GM12878 (cell line): ENCODE data around the gene MPRIP. TPM values are rescaled to one million over a fixed set of nuclear protein-coding genes. Genes with fewer than 3 reads are reported as not detected.

ENCODE experiments used
- ATAC-seq: fragments of 200-7000 bp; cut with Tn5 transposase; 3 replicates; pipeline ENCODE4 v1.9.1; 2020; ENCODE audit warnings: mild to moderate bottlenecking, moderate library complexity
- BruUV-seq: library from RNA; stranded (reverse); fragments of 400-500 nt; replicated peaks from 2 replicates; lab custom pipeline; 2021; lab: Mats Ljungman, UMichigan
- CTCF ChIA-PET: fragments of 300-600 bp; sonication (Branson Sonifier 250); formaldehyde crosslinking; extraction: SDS; loops from one replicate; lab custom pipeline; 2021; ENCODE audit warnings: inconsistent platforms; lab: Yijun Ruan, JAX
- POLR2A ChIA-PET: fragments of 350-600 bp; formaldehyde crosslinking; extraction: SDS; loops from one replicate; lab custom pipeline; 2021; ENCODE audit warnings: inconsistent platforms; lab: Charles Lee
- RAD21 ChIA-PET: fragments of 300-600 bp; sonication (Branson Sonifier 250); formaldehyde crosslinking; loops from one replicate; lab custom pipeline; 2023; ENCODE audit warnings: antibody characterized with exemption; ENCODE audit not compliant: unreplicated experiment; lab: Charles Lee
- SMC1A ChIA-PET: fragments of 300-600 bp; sonication (Branson Sonifier 250); formaldehyde crosslinking; loops from one replicate; lab custom pipeline; 2023; ENCODE audit not compliant: unreplicated experiment, uncharacterized antibody; lab: Charles Lee
- DNase-seq: peaks from one replicate; pipeline ENCODE4 v3.0.0-alpha.2; 2011; ENCODE audit warnings: low read depth, low spot score
- FAIRE-seq: peaks from 3 replicates; lab custom pipeline; 2011; peaks lifted over from hg19 to GRCh38; lab: Jason Lieb, UNC
- H2AFZ ChIP-seq: 2 replicates; pipeline ENCODE4 v1.6.0; 2011; ENCODE audit warnings: low read depth, low read length, control low read depth; ENCODE audit not compliant: control insufficient read depth
- H3K27ac ChIP-seq: 2 replicates; pipeline ENCODE4 v1.5.1; 2011; ENCODE audit warnings: control low read depth; ENCODE audit not compliant: control insufficient read depth, insufficient read depth
- H3K27me3 ChIP-seq, 2 experiments: replicated peaks in 1 of 2; 2 replicates each; pipeline versions ENCODE4 v1.6.0 to v1.6.1; 2011; ENCODE audit warnings: low read length in 1 of 2; ENCODE audit not compliant: control insufficient read depth in 2 of 2, insufficient read depth in 2 of 2
- H3K36me3 ChIP-seq, 2 experiments: 2 replicates each; pipeline ENCODE4 v1.5.1; 2011; ENCODE audit warnings: low read length in 1 of 2; ENCODE audit not compliant: control insufficient read depth in 2 of 2, insufficient read depth in 2 of 2
- H3K4me1 ChIP-seq: 2 replicates; pipeline ENCODE4 v1.6.1; 2011; ENCODE audit warnings: mild to moderate bottlenecking, low read length, moderate library complexity, mixed read lengths; ENCODE audit not compliant: control insufficient read depth, insufficient read depth
- H3K4me2 ChIP-seq: 2 replicates; pipeline ENCODE4 v1.6.0; 2011; ENCODE audit warnings: control low read depth; ENCODE audit not compliant: control insufficient read depth, insufficient read depth
- H3K4me3 ChIP-seq: fragments of 200-600 bp; sonication (generic); 2 replicates; pipeline ENCODE4 v1.5.1; 2016
- H3K79me2 ChIP-seq: 2 replicates; pipeline ENCODE4 v1.6.0; 2011; ENCODE audit warnings: low read length; ENCODE audit not compliant: control insufficient read depth, insufficient read depth
- H3K9ac ChIP-seq: 2 replicates; pipeline ENCODE4 v1.8.0; 2011; ENCODE audit warnings: low read length, control low read depth, mixed read lengths; ENCODE audit not compliant: control insufficient read depth, insufficient read depth
- H3K9me3 ChIP-seq: replicated peaks from 3 replicates; pipeline ENCODE4 v1.5.1; 2011; ENCODE audit warnings: mild to moderate bottlenecking, low read length; ENCODE audit not compliant: control insufficient read depth, insufficient read depth
- H4K20me1 ChIP-seq: 2 replicates; pipeline ENCODE4 v1.6.0; 2011; ENCODE audit not compliant: control insufficient read depth, insufficient read depth
- ATF7 ChIP-seq: fragments of 450-650 bp; IDR thresholded peaks from 2 replicates; pipeline ENCODE4 v1.6.1; 2016; ENCODE audit warnings: low read depth, mild to moderate bottlenecking
- BCL11A ChIP-seq: IDR thresholded peaks from 2 replicates; pipeline ENCODE4 v1.6.1; 2011; ENCODE audit warnings: low read depth, low read length
- CBX3 ChIP-seq: fragments of 200-600 bp; sonication (generic); IDR thresholded peaks from 2 replicates; pipeline ENCODE4 v1.6.1; 2016; ENCODE audit warnings: low read depth, borderline replicate concordance
- CREB1 ChIP-seq: IDR thresholded peaks from 2 replicates; pipeline ENCODE4 v1.6.1; 2012; ENCODE audit warnings: low read depth, mild to moderate bottlenecking, inconsistent platforms
- CREM ChIP-seq: IDR thresholded peaks from 2 replicates; pipeline ENCODE4 v1.6.1; 2014; ENCODE audit warnings: antibody characterized with exemption, low read depth
- E4F1 ChIP-seq: fragments of 450-650 bp; IDR thresholded peaks from 2 replicates; pipeline ENCODE4 v1.6.1; 2018; ENCODE audit warnings: borderline replicate concordance, mild to moderate bottlenecking; ENCODE audit not compliant: partially characterized antibody
- HDAC6 ChIP-seq: fragments of 200-600 bp; sonication (generic); IDR thresholded peaks from one replicate; pipeline ENCODE4 v1.8.0; 2017; ENCODE audit warnings: antibody characterized with exemption; ENCODE audit not compliant: unreplicated experiment
- RCOR1 ChIP-seq: conservative IDR thresholded peaks from 2 replicates; pipeline ENCODE4 v1.6.1; 2012; ENCODE audit warnings: low read depth, low read length, improper control_type of control experiment
- SP1 ChIP-seq: IDR thresholded peaks from one replicate; pipeline ENCODE4 v1.6.1; 2011; ENCODE audit warnings: low read depth, low read length
- USF2 ChIP-seq: IDR thresholded peaks from 2 replicates; pipeline ENCODE4 v1.6.1; 2011; ENCODE audit warnings: low read depth, low read length, improper control_type of control experiment, borderline replicate concordance
- YBX1 ChIP-seq: fragments of 450-650 bp; IDR thresholded peaks from 2 replicates; pipeline ENCODE4 v1.6.1; 2016; ENCODE audit warnings: antibody characterized with exemption
- ZBED1 ChIP-seq: IDR thresholded peaks from 2 replicates; pipeline ENCODE4 v1.6.1; 2016; ENCODE audit warnings: borderline replicate concordance
- ZBTB40 ChIP-seq: fragments of 450-650 bp; IDR thresholded peaks from 2 replicates; pipeline ENCODE4 v1.6.1; 2016; ENCODE audit warnings: mild to moderate bottlenecking, moderate library complexity, borderline replicate concordance
- ZNF274 ChIP-seq: IDR thresholded peaks from one replicate; pipeline ENCODE4 v1.8.0; 2011; ENCODE audit not compliant: insufficient read length, insufficient read depth
- WGBS: methylation state at CpG from one replicate; pipeline ENCODE4 v1.1.6; 2016; ENCODE audit warnings: low lambda C conversion rate; ENCODE audit not compliant: insufficient replicate concordance, insufficient coverage; ENCODE audit errors: missing lambda C conversion rate; 5-methylcytosine and 5-hydroxymethylcytosine counted together
- in situ Hi-C: fragments of 300-500 bp; cut with MboI; formaldehyde crosslinking; loops from 9 replicates; pipeline ENCODE4 v1.14.3; 2018; ENCODE audit warnings: mixed read lengths
- intact Hi-C: fragments of 100-400 bp; cut with micrococcal nuclease; formaldehyde crosslinking; loops from one replicate; pipeline ENCODE4 v1.14.2; 2022; ENCODE audit not compliant: unreplicated experiment
- polyA plus RNA-seq, 11 experiments: library from polyadenylated mRNA; depleted of rRNA in 4 of 11; unstranded in 6 of 11; stranded (reverse) in 5 of 11; fragments of >200 nt; fragmentation: Nextera tagmentation in 4 of 11; fragmentation: Illumina TruSeq in 1 of 11; extraction: Ambion mirVana in 4 of 11; extraction: Trizol in 1 of 11; gene quantifications; 1 replicate in 1 of 11; 2 replicates in 10 of 11; pipeline versions ENCODE4 v1.2.1 to v1.2.3, GENCODE V29; 2011 to 2016; ENCODE audit warnings: inconsistent platforms in 2 of 11, missing spikeins in 2 of 11, low read depth in 1 of 11
- total RNA-seq, 4 experiments: library from RNA; depleted of rRNA in 3 of 4; stranded (reverse); fragments of >200 nt in 3 of 4; fragmentation: Illumina TruSeq in 1 of 4; extraction: Trizol in 1 of 4; gene quantifications; 2 replicates each; pipeline versions ENCODE4 v1.2.1 to v1.2.3, GENCODE V29; 2013 to 2021

Gene MPRIP
- total and polyA plus RNA-seq, 10 of the 15 experiments (the other 5 are each of a cell fraction or from before 2014, with no cell fraction given) = 16.5 to 168 (median 71.7) TPM

GRCh38 chr17:17198281-17198680 lies 156.0 kb downstream of the MPRIP start (continued):
- TF ChIP-seq E4F1 (no peak), ZBED1 (no peak)

GRCh38 chr17:17200311-17200710 lies 158.1 kb downstream of the MPRIP start:
- Histone ChIP-seq H3K27me3 (no peaks in the 10 kb centered on the region), H4K20me1 (no peaks in the 10 kb centered on the region), H3K79me2 (peaks cover 28% of the 10 kb centered on the region), H3K36me3 (peaks cover 2 to 7% of the 10 kb centered on the region in 2 experiments), H3K4me2 (no peak overlapping the region), H3K9ac (no peak overlapping the region), H3K4me3 (no peak overlapping the region), H3K9me3 (no peaks in the 10 kb centered on the region), H2AFZ (no peak overlapping the region), H3K4me1 (peaks cover 5% of the 10 kb centered on the region; the same call in 1 of the 2 replicates), H3K27ac (no peak overlapping the region)
- CTCF ChIA-PET = interaction anchor here (0.7 kb wide), 1 partner anchor 40 kb away, joined by 3 read pairs; no protein-coding TSS in a partner anchor
- TF ChIP-seq ATF7 (no peak), BCL11A (no peak), CREM (no peak), RCOR1 (no peak), YBX1 (no peak), USF2 (no peak), HDAC6 (no peak), ZNF274 (no peak), CREB1 (no peak), ZBTB40 (no peak), CBX3 (no peak), SP1 (no peak)
- SMC1A ChIA-PET = interaction anchor here (0.6 to 3.1 kb wide), 3 partner anchors 10 to 19 kb away, joined by 3 to 10 read pairs (median 8); no protein-coding TSS in a partner anchor
- no TSS peak for BruUV-seq
- FAIRE-seq (no peak), DNase-seq (no peak), ATAC-seq (no peak)
- WGBS = 91% methylated on average over 7 of the region's 7 CpGs
- RAD21 ChIA-PET = interaction anchor here (0.6 kb wide), 1 partner anchor 76 kb away, joined by 3 read pairs; no protein-coding TSS in a partner anchor
- in situ Hi-C loops = no loop called here
- POLR2A ChIA-PET = interaction anchor here (1.1 kb wide), 1 partner anchor 8 kb away, joined by 3 read pairs; no protein-coding TSS in a partner anchor
- intact Hi-C loops = loop anchor here (10.0 kb wide), 2 partner anchors 104 to 196 kb away; partner anchors contain the start of gene NT5M
